Fibroblast of lung (primary cell): ENCODE data around the gene LBHD1. TPM values are rescaled to one million over a fixed set of nuclear protein-coding genes. Genes with fewer than 3 reads are reported as not detected.
"Not testable (repeated sequence)": the region's sequence is repeated elsewhere in the genome, so short reads cannot be mapped to it uniquely, and the experiment has no call there.

Experiments used
- DNase-seq, 2 donors: peaks; one replicate each; pipeline versions ENCODE4 v3.0.0 to v3.0.0-alpha.2; 2010; ENCODE audit warnings: low read depth in 2 of 2
- H2AFZ ChIP-seq: 2 replicates; pipeline ENCODE4 v1.5.1; 2012; ENCODE audit warnings: low read length, control low read depth, inconsistent platforms
- H3K27ac ChIP-seq: 2 replicates; pipeline ENCODE4 v1.5.1; 2011; ENCODE audit warnings: low read length, control low read depth; ENCODE audit not compliant: insufficient read depth
- H3K27me3 ChIP-seq: 2 replicates; pipeline ENCODE4 v1.5.1; 2011; ENCODE audit warnings: mild to moderate bottlenecking, low read length; ENCODE audit not compliant: control insufficient read depth, insufficient read depth
- H3K36me3 ChIP-seq: 2 replicates; pipeline ENCODE4 v1.5.1; 2011; ENCODE audit warnings: low read length; ENCODE audit not compliant: control insufficient read depth, insufficient read depth
- H3K4me1 ChIP-seq: 2 replicates; pipeline ENCODE4 v1.5.1; 2011; ENCODE audit warnings: low read length; ENCODE audit not compliant: control insufficient read depth, insufficient read depth; ENCODE audit errors: extremely low read depth
- H3K4me2 ChIP-seq: 2 replicates; pipeline ENCODE4 v1.5.1; 2011; ENCODE audit warnings: low read length, control low read depth; ENCODE audit not compliant: insufficient read depth; ENCODE audit errors: extremely low read depth
- H3K4me3 ChIP-seq, 4 experiments: fragments of 200-600 bp in 1 of 4; sonication (generic) in 1 of 4; replicated peaks in 1 of 4; 2 replicates each; pipeline ENCODE4 v1.5.1; 2011 to 2016; ENCODE audit warnings: low read length in 4 of 4, low read depth in 3 of 4, mild to moderate bottlenecking in 3 of 4, control low read depth in 2 of 4, inconsistent platforms in 1 of 4, mixed read lengths in 1 of 4; ENCODE audit not compliant: insufficient read depth in 1 of 4; ENCODE audit errors: control extremely low read depth in 1 of 4
- H3K79me2 ChIP-seq: 2 replicates; pipeline ENCODE4 v1.5.1; 2012; ENCODE audit warnings: mild to moderate bottlenecking, low read length, inconsistent platforms; ENCODE audit not compliant: control insufficient read depth, insufficient read depth
- H3K9ac ChIP-seq: 2 replicates; pipeline ENCODE4 v1.5.1; 2011; ENCODE audit warnings: mild to moderate bottlenecking, low read length, control low read depth; ENCODE audit not compliant: insufficient read depth
- H3K9me3 ChIP-seq: 2 replicates; pipeline ENCODE4 v1.5.1; 2012; ENCODE audit warnings: low read depth, low read length; ENCODE audit not compliant: control insufficient read depth, insufficient read depth
- H4K20me1 ChIP-seq: 2 replicates; pipeline ENCODE4 v1.5.1; 2011; ENCODE audit warnings: low read length; ENCODE audit not compliant: control insufficient read depth, insufficient read depth; ENCODE audit errors: extremely low read depth
- CTCF ChIP-seq, 2 donors: IDR thresholded peaks in 1 of 2; conservative IDR thresholded peaks in 1 of 2; 1 replicate in 1 of 2; 2 replicates in 1 of 2; pipeline ENCODE4 v1.5.1; 2011 to 2012; ENCODE audit warnings: low read length in 2 of 2, control low read depth in 1 of 2, inconsistent platforms in 1 of 2, low read depth in 1 of 2, mild to moderate bottlenecking in 1 of 2
- EZH2 ChIP-seq: IDR thresholded peaks from 2 replicates; pipeline ENCODE4 v1.5.1; 2012; ENCODE audit warnings: low read length, control low read depth, mild to moderate bottlenecking; ENCODE audit errors: missing control alignments
- polyA plus RNA-seq, 2 donors: library from polyadenylated mRNA; depleted of rRNA in 1 of 2; stranded (reverse) in 1 of 2; unstranded in 1 of 2; fragments of >200 nt; gene quantifications; 2 replicates each; pipeline ENCODE4 v1.2.1, GENCODE V29; 2011 to 2012; ENCODE audit warnings: missing spikeins in 1 of 2
- total RNA-seq: library from RNA; depleted of rRNA; stranded (reverse); fragments of >200 nt; gene quantifications from 2 replicates; pipeline ENCODE4 v1.2.1, GENCODE V29; 2014

LBHD1 gene
- total and polyA plus RNA-seq, 2 donors (not counting 1 experiment from before 2014, with no cell fraction given) = 3.4 to 4.5 TPM

- H3K4me2 ChIP-seq = no peak overlapping the region
- DNase-seq = no peak
- H3K27ac ChIP-seq = no peak overlapping the region
- H3K79me2 ChIP-seq = peaks cover 24% of the 10 kb centered on the region
- H3K9me3 ChIP-seq = no peaks in the 10 kb centered on the region
- H3K9ac ChIP-seq = no peak overlapping the region
- H3K36me3 ChIP-seq = peaks cover 4% of the 10 kb centered on the region
- H3K4me3 ChIP-seq = no peak overlapping the region
- H3K4me1 ChIP-seq = no peaks in the 10 kb centered on the region
- no peaks in the 10 kb centered on the region for H4K20me1 ChIP-seq
- no peak overlapping the region for H2AFZ ChIP-seq
- no peaks in the 10 kb centered on the region for H3K27me3 ChIP-seq
- TF ChIP-seq EZH2 (no peak), CTCF (conservative IDR thresholded peaks at IDR 0.05 in 1 of 2, IDR thresholded peaks at IDR 0.05 in 1 of 2; ENCODE audit: low read depth in 1 of 2, low read length in 2 of 2) (no peak)
Measured at GRCh38 chr11:62654297-62654696, 17.8 kb downstream of the LBHD1 start.

DNA sequence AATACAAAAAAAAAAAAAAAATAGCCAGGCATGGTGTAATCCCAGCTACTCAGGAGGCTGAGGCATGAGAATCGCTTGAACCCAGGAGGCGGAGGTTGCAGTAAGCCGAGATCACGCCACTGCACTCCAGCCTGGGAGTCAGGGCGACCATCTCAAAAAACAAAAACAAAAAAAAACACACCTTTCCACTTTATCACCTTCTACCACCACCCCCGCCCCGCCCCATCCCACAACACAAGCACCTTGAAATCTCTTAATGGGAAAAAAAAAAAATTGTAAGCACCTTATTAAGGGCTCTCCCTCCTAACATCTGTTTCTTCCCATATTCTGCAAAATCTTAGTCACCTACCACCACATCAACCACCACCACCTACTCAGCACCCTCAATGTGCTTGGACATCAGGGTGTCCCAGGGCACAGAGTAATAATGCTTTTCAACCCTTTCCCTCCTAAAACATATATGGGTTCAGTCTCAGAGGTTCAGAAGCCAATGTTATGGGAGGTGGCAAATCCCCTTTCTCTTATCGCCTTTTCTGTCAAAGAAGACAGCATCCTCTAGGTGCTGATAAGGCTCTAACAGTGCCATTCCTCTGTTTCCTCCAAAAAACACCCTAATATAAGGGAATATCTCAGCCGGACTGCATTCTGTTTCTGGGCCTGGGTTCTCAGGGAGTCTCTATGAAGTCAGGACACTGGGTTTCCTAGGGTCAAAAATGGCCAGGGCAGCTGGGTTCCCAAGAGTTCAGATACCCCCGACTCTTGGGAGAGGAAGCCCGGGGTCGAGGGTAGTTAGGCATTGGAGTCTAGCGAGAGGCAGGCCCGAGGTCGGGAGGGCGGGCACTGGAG, 19.7 kb downstream of the LBHD1 start:
- no peaks in the 10 kb centered on the region for H3K9me3 ChIP-seq
- H3K27ac ChIP-seq = peak overlapping the region; percentile 92
- H3K4me3 ChIP-seq = peak overlapping the region; percentile 73 to 94 (median 90)
- H4K20me1 ChIP-seq = no peaks in the 10 kb centered on the region
- no peak for DNase-seq
- peak overlapping the region; percentile 99 for H3K4me2 ChIP-seq
- peaks cover 24% of the 10 kb centered on the region for H3K79me2 ChIP-seq
- TF ChIP-seq CTCF (conservative IDR thresholded peaks at IDR 0.05 in 1 of 2, IDR thresholded peaks at IDR 0.05 in 1 of 2; ENCODE audit: low read depth in 1 of 2, low read length in 2 of 2) = no peak
- TF ChIP-seq EZH2 = no peak
- peak overlapping the region; percentile 89 for H3K9ac ChIP-seq
- H3K4me1 ChIP-seq = no peaks in the 10 kb centered on the region
- H2AFZ ChIP-seq = peak overlapping the region; percentile 78
- H3K36me3 ChIP-seq = peaks cover 7% of the 10 kb centered on the region
- no peaks in the 10 kb centered on the region for H3K27me3 ChIP-seq

DNA sequence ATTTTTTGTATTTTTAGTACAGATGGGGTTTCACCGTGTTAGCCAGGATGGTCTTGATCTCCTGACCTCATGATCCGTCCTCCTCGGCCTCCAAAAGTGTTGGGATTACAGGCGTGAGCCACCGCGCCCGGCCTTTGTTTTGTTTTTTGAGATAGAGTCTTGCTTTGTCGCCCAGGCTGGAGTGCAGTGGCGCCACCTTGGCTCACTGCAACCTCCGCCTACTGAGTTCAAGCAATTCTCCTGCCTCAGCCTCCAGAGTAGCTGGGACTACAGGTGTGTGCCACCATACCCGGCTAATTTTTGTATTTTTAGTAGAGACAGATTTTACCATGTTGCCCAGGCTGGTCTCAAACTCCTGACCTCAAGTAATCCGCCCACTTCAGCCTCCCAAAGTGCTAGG, 21.8 kb downstream of the LBHD1 start:
- H3K79me2 ChIP-seq = peaks cover 32% of the 10 kb centered on the region
- H3K4me2 ChIP-seq, H3K36me3 ChIP-seq, H3K9ac ChIP-seq, H2AFZ ChIP-seq, H3K4me3 ChIP-seq, H3K9me3 ChIP-seq, H3K4me1 ChIP-seq, H4K20me1 ChIP-seq, H3K27me3 ChIP-seq, H3K27ac ChIP-seq, DNase-seq: not testable (repeated sequence)
